ENCODE results near the gene SEMA7A.
A peak's percentile ranks its signal among the peaks of the same experiment; 100 is the strongest.
"Not testable (repeated sequence)": the region's sequence is repeated elsewhere in the genome, so short reads cannot be mapped to it uniquely, and the experiment has no call there.

SEMA7A gene, protein sequence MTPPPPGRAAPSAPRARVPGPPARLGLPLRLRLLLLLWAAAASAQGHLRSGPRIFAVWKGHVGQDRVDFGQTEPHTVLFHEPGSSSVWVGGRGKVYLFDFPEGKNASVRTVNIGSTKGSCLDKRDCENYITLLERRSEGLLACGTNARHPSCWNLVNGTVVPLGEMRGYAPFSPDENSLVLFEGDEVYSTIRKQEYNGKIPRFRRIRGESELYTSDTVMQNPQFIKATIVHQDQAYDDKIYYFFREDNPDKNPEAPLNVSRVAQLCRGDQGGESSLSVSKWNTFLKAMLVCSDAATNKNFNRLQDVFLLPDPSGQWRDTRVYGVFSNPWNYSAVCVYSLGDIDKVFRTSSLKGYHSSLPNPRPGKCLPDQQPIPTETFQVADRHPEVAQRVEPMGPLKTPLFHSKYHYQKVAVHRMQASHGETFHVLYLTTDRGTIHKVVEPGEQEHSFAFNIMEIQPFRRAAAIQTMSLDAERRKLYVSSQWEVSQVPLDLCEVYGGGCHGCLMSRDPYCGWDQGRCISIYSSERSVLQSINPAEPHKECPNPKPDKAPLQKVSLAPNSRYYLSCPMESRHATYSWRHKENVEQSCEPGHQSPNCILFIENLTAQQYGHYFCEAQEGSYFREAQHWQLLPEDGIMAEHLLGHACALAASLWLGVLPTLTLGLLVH

DNA sequence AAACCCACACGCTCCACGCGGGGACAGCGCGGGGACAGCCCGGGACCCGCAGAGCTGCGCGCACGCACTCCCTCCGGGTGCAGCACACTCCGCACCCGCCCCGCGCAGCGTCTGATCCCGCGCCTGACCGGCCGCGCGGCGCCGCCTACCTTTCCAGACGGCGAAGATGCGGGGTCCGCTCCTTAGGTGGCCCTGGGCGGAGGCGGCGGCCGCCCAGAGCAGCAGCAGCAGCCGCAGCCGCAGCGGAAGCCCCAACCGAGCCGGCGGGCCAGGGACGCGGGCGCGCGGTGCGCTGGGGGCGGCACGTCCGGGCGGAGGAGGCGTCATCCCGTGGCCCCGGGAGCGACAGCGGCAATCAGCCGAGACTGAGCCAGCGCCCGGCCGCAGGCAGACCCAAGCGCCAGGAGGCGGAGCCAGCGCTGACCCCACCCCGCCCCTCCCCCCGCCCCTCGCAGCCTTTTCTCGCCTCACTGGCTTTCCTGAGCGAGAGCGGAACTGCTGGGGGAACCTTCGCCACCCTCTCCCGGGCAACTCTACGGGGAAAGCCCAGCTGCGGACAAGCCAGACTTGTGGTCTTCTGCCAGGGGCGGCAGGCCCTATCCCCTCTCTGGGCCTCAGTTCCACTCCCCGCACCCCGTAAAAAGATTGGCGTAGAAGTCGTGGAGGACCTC, at the start of gene SEMA7A:
Gene SEMA7A, minus strand, starts transcription at position 367 of the 671 bp plus-strand sequence. Its CDS starts 40 bp downstream, at position 327.
- peak; percentile 84 for DNase-seq

DNA sequence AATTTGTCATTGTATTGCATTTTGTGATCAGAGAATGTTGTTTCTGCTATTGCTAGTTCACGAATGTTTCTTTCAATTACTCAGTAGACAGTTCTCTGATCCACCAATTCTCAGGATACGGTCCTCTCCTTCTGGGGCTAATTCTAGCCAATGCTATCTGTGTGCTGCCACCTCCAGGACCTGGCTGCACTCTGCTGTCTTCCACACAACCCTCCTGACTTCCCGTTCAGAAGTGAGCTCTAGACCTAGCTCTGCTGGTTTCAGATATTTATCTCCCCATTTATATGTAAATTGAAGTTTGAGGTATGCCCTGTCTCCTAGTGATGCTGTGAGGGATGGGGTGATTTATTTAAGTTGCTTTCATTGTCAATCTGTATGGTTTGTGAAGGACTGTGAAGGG, 48.9 kb upstream of the SEMA7A start:
- no peak for DNase-seq

DNA sequence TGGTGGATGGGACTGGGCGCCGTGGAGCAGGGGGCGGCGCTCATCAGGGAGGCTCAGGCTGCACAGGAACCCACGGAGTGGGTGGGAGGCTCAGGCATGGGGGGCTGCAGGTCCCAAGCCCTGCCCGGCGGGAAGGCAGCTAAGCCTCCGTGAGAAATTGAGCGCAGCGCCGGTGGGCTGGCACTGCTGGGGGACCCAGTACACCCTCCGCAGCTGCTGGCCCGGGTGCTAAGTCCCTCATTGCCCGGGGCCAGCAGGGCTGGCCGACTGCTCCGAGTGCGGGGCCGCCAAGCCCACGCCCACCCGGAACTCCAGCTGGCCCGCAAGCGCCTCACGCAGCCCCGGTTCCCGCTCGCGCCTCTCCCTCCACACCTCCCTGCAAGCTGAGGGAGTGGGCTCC, 46.6 kb upstream of the SEMA7A start:
- not testable (repeated sequence) for DNase-seq

DNA sequence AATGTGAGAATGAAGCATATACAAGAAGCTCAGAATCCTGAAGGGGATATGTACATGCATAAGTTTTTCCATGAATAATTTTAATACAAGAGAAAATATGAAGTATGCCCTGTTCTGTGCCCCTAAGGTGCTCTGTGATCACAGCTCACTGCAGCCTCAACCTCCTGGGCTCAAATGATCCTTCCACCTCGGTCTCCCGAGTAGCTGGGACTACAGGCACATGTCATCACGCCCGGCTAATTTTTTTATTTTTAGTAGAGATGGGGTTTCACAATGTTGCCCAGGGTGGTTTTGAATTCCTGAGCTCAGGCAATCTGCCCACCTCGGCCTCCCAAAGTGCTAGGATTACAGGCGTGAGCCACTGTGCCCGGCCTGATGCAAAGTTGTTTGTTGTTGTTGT, 37.9 kb upstream of the SEMA7A start:
- DNase-seq = not testable (repeated sequence)

DNA sequence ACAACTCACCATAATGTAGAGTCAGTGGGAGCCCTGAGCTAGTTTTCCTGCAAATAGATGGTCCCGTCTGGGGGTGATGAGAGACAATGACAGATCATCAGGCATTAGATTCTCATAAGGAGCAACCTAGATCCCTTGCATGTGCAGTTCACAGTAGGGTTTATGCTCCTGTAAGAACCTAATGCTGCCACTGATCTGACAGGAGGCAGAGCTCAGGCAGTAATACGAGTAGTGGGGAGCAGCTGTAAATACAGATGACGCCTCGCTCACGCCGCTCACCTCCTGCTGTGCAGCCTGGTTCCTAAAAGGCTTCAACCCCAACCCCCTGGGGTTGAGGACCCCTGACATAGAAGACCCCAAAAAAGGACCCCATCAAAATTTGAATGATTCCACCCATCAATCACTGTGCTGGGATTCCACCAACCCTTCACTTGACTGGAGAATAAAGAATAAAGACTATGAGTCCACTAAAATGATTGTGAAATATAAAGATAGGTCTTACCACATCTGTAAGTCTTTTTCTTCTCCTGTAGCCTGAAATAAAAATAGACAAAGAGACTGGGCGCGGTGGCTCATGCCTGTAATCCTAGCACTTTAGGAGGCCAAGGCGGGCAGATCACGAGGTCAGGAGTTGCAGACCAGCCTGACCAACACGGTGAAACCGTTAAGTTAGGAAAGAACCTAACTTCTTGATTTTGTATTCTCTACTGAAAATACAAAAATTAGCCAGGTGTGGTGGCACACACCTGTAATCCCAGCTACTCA, 37.1 kb upstream of the SEMA7A start:
- no peak for DNase-seq

DNA sequence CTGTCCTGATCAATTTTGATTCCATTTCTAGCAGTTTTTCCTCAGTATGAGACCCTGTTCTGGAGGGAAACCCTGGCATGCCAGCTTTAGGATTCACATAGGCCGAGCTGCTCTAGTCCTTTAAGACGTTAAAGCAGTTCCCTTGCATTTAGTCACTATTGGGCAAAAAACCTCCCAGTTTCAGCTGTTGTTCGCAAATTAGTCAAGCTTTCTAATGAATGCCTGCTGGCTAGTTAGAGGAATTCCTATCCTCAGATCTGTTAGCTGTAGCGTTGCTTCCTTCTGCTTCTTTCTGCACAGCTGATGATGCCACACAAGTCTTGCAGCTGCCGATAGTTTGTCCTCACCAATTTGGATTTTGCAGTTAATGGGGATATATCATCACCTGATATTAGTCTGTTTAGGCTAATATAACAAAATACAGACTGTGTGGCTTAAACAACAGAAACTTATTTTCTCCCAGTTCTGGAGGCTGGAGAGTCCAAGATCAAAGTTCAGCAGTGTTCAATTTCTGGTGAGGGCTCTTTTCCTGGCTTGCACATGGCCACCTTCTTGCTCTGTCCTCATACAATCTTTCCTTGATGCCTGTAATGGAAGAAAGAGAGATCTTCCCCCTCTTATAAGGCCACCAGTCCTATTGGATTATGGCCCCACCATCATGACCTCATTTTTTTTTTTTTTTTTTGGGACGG, 34.7 kb upstream of the SEMA7A start:
- no peak for DNase-seq

DNA sequence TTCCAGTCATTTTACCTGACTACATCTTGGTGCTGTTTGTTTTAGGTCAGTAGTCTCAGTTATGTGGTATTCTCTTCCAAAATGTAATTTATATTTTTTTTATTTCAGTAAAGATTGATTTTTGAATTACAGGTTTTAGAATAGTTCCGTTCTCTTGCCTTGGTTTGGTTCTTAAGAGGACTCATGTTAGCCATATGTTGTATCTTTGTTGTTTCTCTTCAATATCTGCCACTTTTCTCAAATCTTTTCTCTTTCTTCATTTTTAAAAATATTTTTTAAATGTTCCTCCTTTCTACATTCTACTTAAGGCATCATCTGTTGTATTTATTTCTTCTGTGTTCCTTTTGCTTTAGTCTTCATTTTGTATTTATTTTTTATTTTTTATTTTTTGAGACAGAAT, 32.8 kb upstream of the SEMA7A start:
- DNase-seq = no peak

DNA sequence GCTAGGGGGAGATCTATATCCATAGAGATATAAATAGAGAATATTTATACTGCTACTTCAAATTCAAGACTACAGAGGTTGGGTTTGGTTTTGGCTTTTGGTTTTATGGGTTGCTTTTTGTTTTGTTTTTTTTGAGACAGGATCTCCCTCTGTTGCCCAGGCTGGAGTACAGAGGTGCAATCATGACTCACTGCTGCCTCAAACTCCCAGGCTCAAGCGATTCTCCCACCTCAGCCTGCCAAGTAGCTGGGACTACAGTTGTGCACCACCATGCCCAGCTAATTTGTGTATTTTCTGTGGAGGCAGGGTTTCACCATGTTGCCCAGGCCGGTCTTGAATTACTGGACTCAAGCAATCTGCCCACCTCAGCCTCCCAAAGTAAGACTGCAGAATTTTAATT, 31.1 kb upstream of the SEMA7A start:
- no peak for DNase-seq

DNA sequence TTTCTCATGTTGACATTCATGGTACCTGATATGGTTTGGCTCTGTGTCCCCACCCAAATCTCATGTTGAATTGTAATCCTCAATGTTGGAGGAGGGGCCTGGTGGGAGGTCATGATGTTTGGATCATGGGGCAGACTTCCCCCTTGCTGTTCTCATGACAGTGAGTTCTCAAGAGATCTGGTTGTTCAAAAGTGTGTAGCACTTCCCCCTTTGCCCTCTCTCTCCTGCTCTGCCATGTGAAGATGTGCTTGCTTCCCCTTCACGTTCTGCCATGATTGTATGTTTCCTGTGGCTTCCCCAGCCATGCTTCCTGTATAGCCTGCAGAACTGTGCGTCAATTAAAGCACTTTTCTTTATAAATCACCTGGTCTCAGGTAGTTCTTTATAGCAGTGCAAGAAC, 30.5 kb upstream of the SEMA7A start:
- DNase-seq = no peak

DNA sequence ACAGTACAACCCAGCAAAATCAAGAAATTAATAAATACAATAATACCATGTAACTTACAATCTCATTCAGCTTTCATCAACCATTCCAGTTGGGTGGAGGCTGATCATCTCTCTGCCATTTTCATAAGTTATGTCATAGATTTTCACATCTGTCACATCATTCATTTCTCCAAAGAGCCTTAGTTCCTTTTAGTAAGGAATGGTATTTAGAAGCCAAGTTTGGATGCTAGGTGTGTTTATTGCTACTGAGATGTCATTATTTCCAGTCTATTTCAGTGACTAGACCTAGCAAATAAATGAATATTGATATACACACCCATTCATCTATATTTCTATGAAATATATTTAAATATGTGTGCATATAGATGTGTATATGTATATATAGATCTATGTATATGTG, 29.9 kb upstream of the SEMA7A start:
- no peak for DNase-seq

DNA sequence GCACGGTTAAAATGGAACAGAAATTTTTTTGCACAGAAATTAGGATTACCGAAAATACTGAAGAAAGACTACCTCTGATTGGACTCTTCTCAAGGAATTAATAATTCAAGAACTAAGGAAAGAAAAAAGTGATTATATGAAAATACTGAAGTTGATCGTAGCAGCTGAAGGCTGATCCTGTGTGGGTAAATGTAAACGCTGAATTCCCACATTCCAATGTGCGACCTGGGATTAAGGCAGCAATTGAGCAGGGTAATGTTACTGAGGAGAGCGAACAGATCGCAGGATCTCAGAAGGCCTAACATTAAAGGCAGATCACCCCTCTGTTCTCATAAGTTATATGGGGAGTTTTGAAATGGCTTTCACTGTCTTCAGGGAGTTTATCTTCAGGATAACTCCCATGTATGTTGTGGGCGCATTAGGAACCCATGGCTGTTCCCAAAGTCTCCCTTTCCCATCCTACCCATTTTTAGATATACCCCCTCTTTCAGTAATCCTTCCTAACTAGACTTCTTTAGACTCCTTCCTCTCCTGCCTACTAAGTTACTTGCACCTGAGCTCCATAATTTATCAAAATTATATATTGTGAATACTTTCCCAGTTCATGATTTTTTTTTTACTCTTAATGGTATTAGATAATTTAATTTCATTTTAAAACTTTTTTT, 28.2 kb upstream of the SEMA7A start:
- DNase-seq = no peak

DNA sequence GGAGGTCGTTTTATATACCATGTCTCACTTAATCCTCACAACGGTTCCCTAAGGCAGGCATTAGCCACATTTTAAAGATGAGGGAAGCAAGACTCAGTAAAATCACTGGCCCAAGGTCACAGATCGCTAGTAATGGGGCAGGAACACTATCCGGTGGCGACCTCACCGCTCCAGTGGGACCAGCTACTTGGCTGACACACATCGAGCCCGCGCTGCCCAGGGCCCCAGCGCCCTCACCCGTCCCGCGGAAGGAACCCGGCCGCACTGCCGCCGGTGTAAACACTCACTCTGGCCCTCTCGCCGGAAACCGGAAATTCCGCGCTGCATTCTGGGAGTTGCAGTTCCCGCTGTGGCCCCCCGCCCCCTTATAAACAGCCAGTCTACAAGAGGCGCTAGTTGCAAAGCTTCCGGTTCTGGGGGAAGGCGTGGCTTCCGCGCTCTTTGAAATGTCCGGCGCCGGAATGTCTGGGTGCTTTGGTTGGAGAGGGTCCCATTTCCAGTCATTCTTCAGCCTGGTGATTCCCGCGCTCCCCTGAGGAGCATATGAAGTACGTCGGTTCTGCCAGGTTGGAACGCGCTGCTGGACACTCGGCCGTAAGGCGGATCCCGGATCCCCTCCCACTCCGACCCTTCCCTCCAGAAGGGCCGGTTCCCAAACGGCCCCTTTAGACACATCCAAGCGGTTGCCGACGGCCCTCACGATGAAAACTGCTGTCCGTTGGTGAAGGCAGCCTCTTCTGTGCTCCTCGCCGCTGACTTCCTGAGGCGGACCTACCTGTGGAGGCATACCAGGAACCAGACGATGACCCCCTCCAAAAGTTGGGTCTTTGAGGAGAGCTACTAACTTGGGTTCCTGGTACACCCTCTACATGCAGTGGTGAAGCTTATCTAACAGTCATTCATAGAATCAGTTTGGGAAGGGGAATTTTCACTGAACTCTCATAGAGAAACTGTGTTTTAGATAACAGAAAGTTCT, 27.4 kb upstream of the SEMA7A start, which contains the start of gene UBL7:
Gene UBL7, minus strand, starts transcription at position 290 of the 976 bp plus-strand sequence. CDS start 2,293 bp downstream, outside the sequence.
- DNase-seq = peak; percentile 96

DNA sequence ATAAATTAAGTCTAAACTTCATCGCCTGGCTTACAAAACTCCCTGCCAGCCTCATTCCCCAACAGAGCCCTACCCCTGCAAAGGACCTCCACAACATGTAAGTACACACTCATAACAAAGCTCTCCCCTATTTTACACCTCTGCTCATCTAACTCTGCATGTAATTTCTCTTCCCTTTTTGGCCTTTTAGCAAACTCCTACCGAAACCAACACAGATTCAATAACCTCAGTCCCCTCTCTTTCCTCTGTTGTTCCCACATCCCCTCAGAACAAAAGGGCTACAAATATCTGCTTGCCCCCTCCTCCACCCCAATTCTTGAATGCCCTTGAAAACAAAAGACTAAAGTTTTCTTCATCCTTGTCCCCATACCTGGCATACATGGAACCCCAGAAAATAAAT, 26.5 kb upstream of the SEMA7A start:
- no peak for DNase-seq

DNA sequence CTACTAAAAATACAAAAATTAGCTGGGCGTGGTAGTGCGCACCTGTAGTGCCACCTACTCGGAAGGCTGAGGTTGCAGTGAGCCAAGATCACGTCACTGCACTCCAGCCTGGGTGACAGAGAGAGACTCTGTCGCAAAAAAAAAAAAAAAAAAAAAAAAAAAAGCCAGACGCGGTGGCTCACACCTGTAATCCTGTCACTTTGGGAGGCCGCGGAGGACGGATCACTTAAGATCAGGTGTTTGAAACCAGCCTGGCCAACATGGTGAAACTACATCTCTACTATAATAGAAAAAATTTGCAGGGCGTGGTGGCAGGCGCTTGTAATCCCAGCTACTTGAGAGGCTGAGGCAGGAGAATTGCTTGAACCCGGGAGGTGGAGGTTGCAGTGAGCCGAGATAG, 26.0 kb upstream of the SEMA7A start:
- not testable (repeated sequence) for DNase-seq

DNA sequence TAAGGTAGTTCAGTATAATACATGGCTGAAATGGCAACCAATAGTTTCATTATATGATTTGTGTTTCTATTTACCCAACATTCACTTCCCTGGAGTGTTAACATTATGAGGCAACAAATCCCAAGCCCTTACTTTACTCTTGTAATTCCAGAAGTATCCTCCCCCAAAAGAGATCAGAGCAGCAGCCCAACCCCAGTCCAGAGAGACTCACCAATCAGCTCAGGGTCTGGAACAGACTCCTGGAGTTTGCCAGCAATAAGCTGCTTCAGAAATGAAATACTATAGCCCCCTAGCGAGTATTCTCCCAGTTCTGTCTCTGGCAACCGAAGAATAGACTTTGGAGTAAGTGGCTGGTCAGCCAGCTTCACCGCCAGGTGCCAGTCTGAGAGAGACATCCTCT, 24.7 kb upstream of the SEMA7A start:
- DNase-seq = no peak

DNA sequence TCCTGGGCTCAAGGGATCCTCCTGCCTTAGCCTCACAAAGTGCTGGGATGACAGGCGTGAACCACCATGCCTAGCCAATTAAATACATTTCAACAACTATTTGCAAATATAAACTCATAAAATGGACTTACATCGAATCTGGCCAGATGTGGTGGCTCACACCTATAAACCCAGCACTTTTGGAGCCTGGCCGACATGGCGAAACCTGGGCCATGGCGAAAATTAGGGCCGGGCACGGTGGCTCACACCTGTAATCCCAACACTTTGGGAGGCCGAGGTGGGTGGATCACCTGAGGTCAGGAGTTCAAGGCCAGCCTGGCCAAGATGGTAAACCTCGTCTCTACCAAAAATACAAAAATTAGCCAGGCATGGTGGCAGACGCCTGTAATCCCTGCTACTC, 23.3 kb upstream of the SEMA7A start:
- DNase-seq = not testable (repeated sequence)

DNA sequence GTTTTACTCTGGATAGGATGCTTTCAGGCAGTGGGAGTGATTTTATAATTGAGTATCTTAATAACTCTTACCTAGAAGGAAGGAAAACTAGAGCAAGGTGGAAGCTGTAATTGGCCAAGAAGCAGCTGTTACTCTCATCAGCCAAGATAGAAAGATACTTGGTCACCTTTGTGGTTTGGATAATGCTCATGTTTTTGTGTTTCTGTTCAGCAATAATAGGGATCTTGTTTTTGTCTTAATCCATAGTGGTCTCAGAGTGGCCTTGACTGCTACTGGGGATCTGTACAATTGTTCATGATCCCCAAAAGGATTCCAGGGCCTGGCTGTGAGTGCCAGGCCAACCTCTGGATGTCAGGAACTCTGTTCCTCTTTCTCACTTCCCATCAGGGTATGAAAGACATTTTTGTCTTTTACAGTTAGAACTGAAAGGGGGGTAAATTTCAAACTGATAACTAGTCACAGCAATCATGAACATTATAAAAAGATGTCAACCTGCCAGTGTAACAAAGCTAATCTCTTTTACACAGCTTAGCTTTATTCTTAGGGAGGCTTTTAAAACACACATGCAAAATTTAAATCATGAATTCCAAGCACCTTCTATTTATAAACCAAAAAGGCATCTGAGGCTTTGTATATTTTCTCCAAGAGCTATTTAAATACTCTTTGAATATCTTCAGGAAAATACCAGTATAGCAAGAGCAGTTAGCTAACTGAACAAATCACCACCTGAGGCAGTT, 21.2 kb upstream of the SEMA7A start:
- DNase-seq = no peak

DNA sequence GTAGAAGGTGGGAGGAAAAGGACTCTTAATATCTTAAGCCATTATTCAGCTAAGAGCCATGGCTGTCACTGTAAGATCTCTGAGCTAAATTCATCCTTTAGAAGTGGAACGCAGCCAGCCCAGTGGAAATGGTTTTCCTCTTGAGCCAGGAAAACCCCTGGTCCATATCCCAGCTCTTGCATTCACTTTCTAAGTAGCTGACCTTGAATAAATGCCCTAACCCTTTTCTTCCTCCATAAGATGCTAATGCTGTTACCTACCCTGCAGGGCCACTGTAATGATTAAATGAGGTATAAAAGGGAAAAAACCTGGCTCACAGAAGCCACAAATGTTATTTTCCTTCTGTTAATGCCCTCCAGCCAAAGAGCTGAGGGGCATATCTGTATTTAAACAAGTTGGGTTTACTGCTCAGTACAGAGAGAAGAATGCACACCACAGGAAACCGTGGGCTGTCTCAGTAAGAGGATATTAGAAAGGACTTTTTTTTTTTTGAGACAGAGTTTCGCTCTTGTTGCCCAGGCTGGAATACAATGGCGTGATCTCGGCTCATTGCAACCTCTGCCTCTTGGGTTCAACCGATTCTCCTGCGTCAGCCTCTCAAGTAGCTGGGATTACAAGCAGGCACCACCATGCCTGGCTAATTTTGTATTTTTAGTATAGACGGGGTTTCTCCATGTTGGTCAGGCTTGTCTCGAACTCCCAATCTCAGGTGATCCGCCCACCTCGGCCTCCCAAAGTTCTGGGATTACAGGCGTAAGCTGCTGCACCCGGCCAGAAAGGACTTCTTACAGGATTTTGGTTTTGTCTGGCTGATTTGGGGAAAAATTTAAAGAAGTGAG, 20.4 kb upstream of the SEMA7A start:
- no peak for DNase-seq
